Measurements from ENCODE around the gene E2F2. TPM values are rescaled to one million over a fixed set of nuclear protein-coding genes. Genes with fewer than 3 reads are reported as not detected.

E2F2 gene
- polyA plus RNA-seq, 1 experiment, result 0.11 TPM

GRCh38 chr1:23479666-23479941, 51.4 kb downstream of the E2F2 start:
- H3K27me3 ChIP-seq (ENCODE audit: control insufficient read depth, insufficient read depth, low read length), result no peaks in the 10 kb centered on the region
- H3K36me3 ChIP-seq (ENCODE audit: control insufficient read depth, insufficient read depth, low read length), result no peaks in the 10 kb centered on the region
- no peak overlapping the region for H3K4me3 ChIP-seq (ENCODE audit: low read depth, low read length)
- ChIA-PET CTCF (interaction anchor here (1.2 kb wide), 1 partner anchor 18 kb away, joined by 3 read pairs; no protein-coding TSS in a partner anchor), POLR2A (no interaction called here)
- DNase-seq (ENCODE audit: low read depth), result no peak
- TF ChIP-seq CTCF (IDR thresholded peaks at IDR 0.05; ENCODE audit: insufficient read depth, low read depth, low read length), result no peak

GRCh38 chr1:23478896-23479665, 52.0 kb downstream of the E2F2 start:
- Histone ChIP-seq H3K4me3 (ENCODE audit: low read depth, low read length) (no peak overlapping the region), H3K27me3 (ENCODE audit: control insufficient read depth, insufficient read depth, low read length) (no peaks in the 10 kb centered on the region), H3K36me3 (ENCODE audit: control insufficient read depth, insufficient read depth, low read length) (no peaks in the 10 kb centered on the region)
- POLR2A ChIA-PET, result no interaction called here
- no peak for TF ChIP-seq CTCF (IDR thresholded peaks at IDR 0.05; ENCODE audit: insufficient read depth, low read depth, low read length)
- CTCF ChIA-PET, result interaction anchor here (1.2 kb wide), 1 partner anchor 18 kb away, joined by 3 read pairs; no protein-coding TSS in a partner anchor
- DNase-seq (ENCODE audit: low read depth), result no peak

GRCh38 chr1:23477359-23478144, 53.5 kb downstream of the E2F2 start:
- CTCF ChIA-PET, result no interaction called here
- TF ChIP-seq CTCF (IDR thresholded peaks at IDR 0.05; ENCODE audit: insufficient read depth, low read depth, low read length), result no peak
- H3K4me3 ChIP-seq (ENCODE audit: low read depth, low read length), result no peak overlapping the region
- no peak for DNase-seq (ENCODE audit: low read depth)
- H3K36me3 ChIP-seq (ENCODE audit: control insufficient read depth, insufficient read depth, low read length), result no peaks in the 10 kb centered on the region
- POLR2A ChIA-PET, result no interaction called here
- H3K27me3 ChIP-seq (ENCODE audit: control insufficient read depth, insufficient read depth, low read length), result no peaks in the 10 kb centered on the region

GRCh38 chr1:23475641-23476040, 55.4 kb downstream of the E2F2 start:
- no peaks in the 10 kb centered on the region for H3K36me3 ChIP-seq (ENCODE audit: control insufficient read depth, insufficient read depth, low read length)
- no peak for TF ChIP-seq CTCF (IDR thresholded peaks at IDR 0.05; ENCODE audit: insufficient read depth, low read depth, low read length)
- DNase-seq (ENCODE audit: low read depth), result no peak
- no peaks in the 10 kb centered on the region for H3K27me3 ChIP-seq (ENCODE audit: control insufficient read depth, insufficient read depth, low read length)
- ChIA-PET POLR2A (interaction anchor here (0.6 to 0.9 kb wide), 4 partner anchors 8 to 206 kb away, joined by 3 to 4 read pairs (median 4); partner anchors contain the start of genes ASAP3 and HNRNPR), CTCF (interaction anchor here (1.0 kb wide), 1 partner anchor 258 kb away, joined by 3 read pairs; the partner anchor contains the start of gene HTR1D)
- H3K4me3 ChIP-seq (ENCODE audit: low read depth, low read length), result no peak overlapping the region

GRCh38 chr1:23475134-23475628, 55.9 kb downstream of the E2F2 start:
- DNase-seq (ENCODE audit: low read depth), result peak; percentile 82
- H3K4me3 ChIP-seq (ENCODE audit: low read depth, low read length), result no peak overlapping the region
- H3K27me3 ChIP-seq (ENCODE audit: control insufficient read depth, insufficient read depth, low read length), result no peaks in the 10 kb centered on the region
- CTCF ChIA-PET, result interaction anchor here (1.0 kb wide), 2 partner anchors 9 to 258 kb away, joined by 3 to 4 read pairs; partner anchors contain the start of genes ASAP3 and HTR1D
- TF ChIP-seq CTCF (IDR thresholded peaks at IDR 0.05; ENCODE audit: insufficient read depth, low read depth, low read length), result no peak
- POLR2A ChIA-PET, result interaction anchor here (0.6 to 0.7 kb wide), 2 partner anchors 18 to 131 kb away, joined by 3 to 4 read pairs; partner anchors contain the start of gene HNRNPR
- H3K36me3 ChIP-seq (ENCODE audit: control insufficient read depth, insufficient read depth, low read length), result no peaks in the 10 kb centered on the region; the same call in 1 of the 2 replicates
